Activated CD4-positive, alpha-beta T cell treated with anti-CD3 and anti-CD28 coated beads, Interleukin-2, Interleukin-6, amounts not matched to agents 100 ng/mL and 50 ng/mL, durations not matched to agents 16 hours and 8 hours (primary cell): ENCODE results near the gene ZNF644.
A peak's percentile ranks its signal among the peaks of the same experiment; 100 is the strongest.
"Not testable (repeated sequence)": the region's sequence is repeated elsewhere in the genome, so short reads cannot be mapped to it uniquely, and the experiment has no call there.

Source experiments
- DNase-seq: peaks from one replicate; pipeline ENCODE4 v3.0.0-alpha.2; 2020

Gene ZNF644

GRCh38 chr1:90925928-90926869 lies 95.6 kb downstream of the ZNF644 start:
- DNase-seq = no peak

GRCh38 chr1:90924982-90925381 lies 96.9 kb downstream of the ZNF644 start:
- no peak for DNase-seq

- DNase-seq = no peak
Observed at GRCh38 chr1:90922996-90923395, 98.8 kb downstream of the ZNF644 start.

- DNase-seq = no peak
Observed at GRCh38 chr1:90922202-90922601, 99.6 kb downstream of the ZNF644 start.

GRCh38 chr1:90919900-90920299 lies 101.9 kb downstream of the ZNF644 start:
- DNase-seq = no peak

- peak; percentile 39 for DNase-seq
Observed at GRCh38 chr1:90919190-90919719, 102.6 kb downstream of the ZNF644 start.

GRCh38 chr1:90911353-90911752 lies 110.5 kb downstream of the ZNF644 start:
- no peak for DNase-seq

GRCh38 chr1:90902672-90903071 lies 119.2 kb downstream of the ZNF644 start:
- DNase-seq = no peak

GRCh38 chr1:90899263-90899662 lies 122.6 kb downstream of the ZNF644 start:
- no peak for DNase-seq

GRCh38 chr1:90893679-90894078 lies 128.2 kb downstream of the ZNF644 start:
- DNase-seq = not testable (repeated sequence)

- DNase-seq = not testable (repeated sequence)
Observed at GRCh38 chr1:90892884-90893283, 129.0 kb downstream of the ZNF644 start.

- DNase-seq = not testable (repeated sequence)
Observed at GRCh38 chr1:90892196-90892595, 129.6 kb downstream of the ZNF644 start.

GRCh38 chr1:90891756-90892155 lies 130.1 kb downstream of the ZNF644 start:
- not testable (repeated sequence) for DNase-seq

- DNase-seq = no peak
Observed at GRCh38 chr1:90882221-90882620, 139.6 kb downstream of the ZNF644 start.

GRCh38 chr1:90881034-90881433 lies 140.8 kb downstream of the ZNF644 start:
- DNase-seq = no peak

- DNase-seq = no peak
Observed at GRCh38 chr1:90879281-90879680, 142.6 kb downstream of the ZNF644 start.

- DNase-seq = no peak
Observed at GRCh38 chr1:90876101-90876500, 145.7 kb downstream of the ZNF644 start.
